ENCODE measurements around the gene ARHGEF16. TPM values are rescaled to one million over a fixed set of nuclear protein-coding genes. Genes with fewer than 3 reads are reported as not detected.

Gene ARHGEF16
- total RNA-seq, 1 donor from 2014 or later: 1.3 TPM

DNA sequence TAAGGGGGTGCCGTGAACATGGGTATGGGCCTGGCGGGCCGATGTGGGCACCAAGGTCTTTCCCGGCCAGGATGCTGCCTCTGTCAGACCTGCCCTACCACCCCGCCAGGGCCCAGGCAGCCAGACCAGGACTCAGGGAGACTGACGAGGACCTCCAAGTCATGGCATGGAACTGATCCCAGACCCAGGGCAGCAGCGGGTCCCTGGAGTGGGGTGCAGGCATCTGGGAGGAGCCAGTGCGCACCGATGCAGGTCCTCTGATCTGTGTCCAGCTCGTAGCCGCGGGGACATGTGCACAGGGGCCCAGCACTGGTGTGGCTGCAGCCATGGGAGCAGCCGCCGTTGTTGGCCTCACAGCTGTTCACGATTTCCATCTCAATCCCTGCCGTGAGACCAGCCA is 56.8 kb downstream of the ARHGEF16 start:
- Histone ChIP-seq H3K4me2 (no peak overlapping the region), H3K4me1 (no peaks in the 10 kb centered on the region), H3K4me3 (no peak overlapping the region), H3K27ac (no peak overlapping the region), H3K79me2 (ENCODE audit: low read depth) (no peaks in the 10 kb centered on the region), H3K27me3 (no peaks in the 10 kb centered on the region), H2AFZ (replicated peaks) (no peak overlapping the region), H3K9me3 (ENCODE audit: low read depth) (no peaks in the 10 kb centered on the region), H4K20me1 (ENCODE audit: low read depth) (peaks cover 15% of the 10 kb centered on the region), H3K36me3 (no peaks in the 10 kb centered on the region), H3F3A (ENCODE audit: low read depth) (no peaks in the 10 kb centered on the region), H3K9ac (no peak overlapping the region)
- DNase-seq (ENCODE audit: low spot score): no peak
- H3K4me3 Mint-ChIP-seq: no peak overlapping the region
- H3K36me3 Mint-ChIP-seq: peaks cover 3% of the 10 kb centered on the region
- H3K27ac Mint-ChIP-seq: no peak overlapping the region
- TF ChIP-seq, protein P1, sequence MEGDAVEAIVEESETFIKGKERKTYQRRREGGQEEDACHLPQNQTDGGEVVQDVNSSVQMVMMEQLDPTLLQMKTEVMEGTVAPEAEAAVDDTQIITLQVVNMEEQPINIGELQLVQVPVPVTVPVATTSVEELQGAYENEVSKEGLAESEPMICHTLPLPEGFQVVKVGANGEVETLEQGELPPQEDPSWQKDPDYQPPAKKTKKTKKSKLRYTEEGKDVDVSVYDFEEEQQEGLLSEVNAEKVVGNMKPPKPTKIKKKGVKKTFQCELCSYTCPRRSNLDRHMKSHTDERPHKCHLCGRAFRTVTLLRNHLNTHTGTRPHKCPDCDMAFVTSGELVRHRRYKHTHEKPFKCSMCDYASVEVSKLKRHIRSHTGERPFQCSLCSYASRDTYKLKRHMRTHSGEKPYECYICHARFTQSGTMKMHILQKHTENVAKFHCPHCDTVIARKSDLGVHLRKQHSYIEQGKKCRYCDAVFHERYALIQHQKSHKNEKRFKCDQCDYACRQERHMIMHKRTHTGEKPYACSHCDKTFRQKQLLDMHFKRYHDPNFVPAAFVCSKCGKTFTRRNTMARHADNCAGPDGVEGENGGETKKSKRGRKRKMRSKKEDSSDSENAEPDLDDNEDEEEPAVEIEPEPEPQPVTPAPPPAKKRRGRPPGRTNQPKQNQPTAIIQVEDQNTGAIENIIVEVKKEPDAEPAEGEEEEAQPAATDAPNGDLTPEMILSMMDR (IDR thresholded peaks at IDR 0.05): no peak
- TF ChIP-seq EZH2 (IDR thresholded peaks at IDR 0.05) (no peak), EZH2phosphoT487 (IDR thresholded peaks at IDR 0.05) (no peak)
- H3K27me3 Mint-ChIP-seq (ENCODE audit: insufficient read depth, low read depth): no peaks in the 10 kb centered on the region
- no peaks in the 10 kb centered on the region for H3K9me3 Mint-ChIP-seq
- H3K4me1 Mint-ChIP-seq: no peaks in the 10 kb centered on the region

DNA sequence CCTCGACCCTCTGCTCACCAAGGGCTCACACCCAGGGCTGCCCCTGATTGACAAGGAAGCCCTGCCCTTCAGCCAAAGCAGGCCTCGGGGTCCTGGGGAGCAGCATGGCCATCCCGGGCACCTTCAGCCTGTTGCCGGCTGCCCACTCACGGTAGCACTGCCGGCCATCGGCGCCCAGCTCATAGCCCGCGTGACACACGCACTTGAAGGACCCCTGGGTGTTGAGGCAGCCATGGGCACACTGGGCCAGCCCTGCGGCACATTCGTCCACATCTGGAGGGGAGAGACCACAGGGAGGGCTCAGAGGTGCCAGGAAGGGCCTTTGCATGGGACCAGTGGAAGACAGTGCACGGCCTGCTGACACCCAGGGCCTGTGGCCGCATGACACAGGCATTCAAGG is 57.4 kb downstream of the ARHGEF16 start:
- DNase-seq (ENCODE audit: low spot score): no peak
- Mint-ChIP-seq H3K27ac (no peak overlapping the region), H3K4me3 (no peak overlapping the region), H3K36me3 (peaks cover 3% of the 10 kb centered on the region), H3K4me1 (no peaks in the 10 kb centered on the region), H3K9me3 (no peaks in the 10 kb centered on the region), H3K27me3 (ENCODE audit: insufficient read depth, low read depth) (no peaks in the 10 kb centered on the region)
- Histone ChIP-seq H3F3A (ENCODE audit: low read depth) (no peaks in the 10 kb centered on the region), H3K9me3 (ENCODE audit: low read depth) (no peaks in the 10 kb centered on the region), H3K27me3 (no peaks in the 10 kb centered on the region), H2AFZ (replicated peaks) (no peak overlapping the region), H3K79me2 (ENCODE audit: low read depth) (no peaks in the 10 kb centered on the region), H3K27ac (no peak overlapping the region), H3K4me3 (no peak overlapping the region), H3K9ac (no peak overlapping the region), H3K4me1 (no peaks in the 10 kb centered on the region), H3K36me3 (no peaks in the 10 kb centered on the region), H4K20me1 (ENCODE audit: low read depth) (peaks cover 14% of the 10 kb centered on the region), H3K4me2 (no peak overlapping the region)
- no peak for TF ChIP-seq EZH2phosphoT487 (IDR thresholded peaks at IDR 0.05)
- TF ChIP-seq, protein P1 (IDR thresholded peaks at IDR 0.05): no peak
- TF ChIP-seq EZH2 (IDR thresholded peaks at IDR 0.05): no peak

DNA sequence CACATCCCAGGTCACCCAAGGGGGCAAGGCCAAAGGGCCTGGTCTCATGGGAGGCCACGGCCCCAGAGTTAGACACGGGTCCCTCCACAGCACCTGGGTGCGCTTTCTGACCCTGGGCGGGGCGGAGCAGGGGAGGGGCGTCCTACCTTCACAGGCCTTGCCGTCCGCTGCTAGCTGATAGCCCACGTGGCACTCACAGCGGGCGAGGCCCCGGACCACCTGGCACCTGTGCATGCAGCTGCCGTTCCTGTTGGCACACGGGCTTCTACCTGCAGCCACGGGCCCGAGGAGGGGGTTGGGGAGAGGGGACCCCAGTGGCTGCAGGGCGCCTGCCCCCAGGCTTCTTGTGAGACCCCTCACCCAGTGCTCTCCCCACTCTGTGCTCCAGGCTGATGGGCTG is 59.9 kb downstream of the ARHGEF16 start:
- H3K36me3 ChIP-seq: no peaks in the 10 kb centered on the region
- H3K27me3 ChIP-seq: no peaks in the 10 kb centered on the region
- H3K27ac ChIP-seq: no peak overlapping the region
- TF ChIP-seq EZH2phosphoT487 (IDR thresholded peaks at IDR 0.05) (no peak), EZH2 (IDR thresholded peaks at IDR 0.05) (no peak)
- TF ChIP-seq, protein P1 (IDR thresholded peaks at IDR 0.05): no peak
- no peak overlapping the region for H3K4me2 ChIP-seq
- no peaks in the 10 kb centered on the region for H3K9me3 Mint-ChIP-seq
- H3K27ac Mint-ChIP-seq: no peak overlapping the region
- peaks cover 3% of the 10 kb centered on the region for H3K36me3 Mint-ChIP-seq
- H3F3A ChIP-seq (ENCODE audit: low read depth): no peaks in the 10 kb centered on the region
- no peak overlapping the region for H3K9ac ChIP-seq
- H3K4me1 ChIP-seq: no peaks in the 10 kb centered on the region
- no peaks in the 10 kb centered on the region for H3K4me1 Mint-ChIP-seq
- H3K79me2 ChIP-seq (ENCODE audit: low read depth): no peaks in the 10 kb centered on the region
- H3K9me3 ChIP-seq (ENCODE audit: low read depth): no peaks in the 10 kb centered on the region
- DNase-seq (ENCODE audit: low spot score): no peak
- no peak overlapping the region for H3K4me3 Mint-ChIP-seq
- H3K4me3 ChIP-seq: no peak overlapping the region
- no peaks in the 10 kb centered on the region for H3K27me3 Mint-ChIP-seq (ENCODE audit: insufficient read depth, low read depth)
- H4K20me1 ChIP-seq (ENCODE audit: low read depth): peaks cover 10% of the 10 kb centered on the region
- no peak overlapping the region for H2AFZ ChIP-seq (replicated peaks)
